IPS DF 19.7 (cell line): ENCODE results near the gene PRRG2.

Experiments
- DNase-seq: peaks from one replicate; pipeline ENCODE4 v3.0.0-alpha.2; 2013; ENCODE audit warnings: low read depth, low spot score

Gene PRRG2

DNA sequence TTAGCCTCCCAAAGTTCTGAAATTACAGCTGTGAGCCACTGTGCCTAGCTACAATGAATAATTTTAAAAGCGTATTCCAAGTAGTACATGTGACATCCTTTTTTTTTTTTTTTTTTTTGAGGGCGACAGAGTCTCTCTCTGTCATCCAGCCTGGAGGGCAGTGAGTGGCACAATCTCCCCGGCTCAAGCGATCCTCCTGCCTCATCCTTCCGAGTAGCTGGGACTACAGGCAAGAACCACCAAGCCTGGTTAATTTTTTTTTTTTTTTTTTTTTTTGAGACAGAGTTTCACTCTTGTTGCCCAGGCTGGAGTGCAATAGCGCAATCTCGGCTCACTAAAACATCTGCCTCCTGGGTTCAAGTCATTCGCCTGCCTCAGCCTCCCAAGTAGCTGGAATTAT, 6.1 kb downstream of the PRRG2 start:
- no peak for DNase-seq

DNA sequence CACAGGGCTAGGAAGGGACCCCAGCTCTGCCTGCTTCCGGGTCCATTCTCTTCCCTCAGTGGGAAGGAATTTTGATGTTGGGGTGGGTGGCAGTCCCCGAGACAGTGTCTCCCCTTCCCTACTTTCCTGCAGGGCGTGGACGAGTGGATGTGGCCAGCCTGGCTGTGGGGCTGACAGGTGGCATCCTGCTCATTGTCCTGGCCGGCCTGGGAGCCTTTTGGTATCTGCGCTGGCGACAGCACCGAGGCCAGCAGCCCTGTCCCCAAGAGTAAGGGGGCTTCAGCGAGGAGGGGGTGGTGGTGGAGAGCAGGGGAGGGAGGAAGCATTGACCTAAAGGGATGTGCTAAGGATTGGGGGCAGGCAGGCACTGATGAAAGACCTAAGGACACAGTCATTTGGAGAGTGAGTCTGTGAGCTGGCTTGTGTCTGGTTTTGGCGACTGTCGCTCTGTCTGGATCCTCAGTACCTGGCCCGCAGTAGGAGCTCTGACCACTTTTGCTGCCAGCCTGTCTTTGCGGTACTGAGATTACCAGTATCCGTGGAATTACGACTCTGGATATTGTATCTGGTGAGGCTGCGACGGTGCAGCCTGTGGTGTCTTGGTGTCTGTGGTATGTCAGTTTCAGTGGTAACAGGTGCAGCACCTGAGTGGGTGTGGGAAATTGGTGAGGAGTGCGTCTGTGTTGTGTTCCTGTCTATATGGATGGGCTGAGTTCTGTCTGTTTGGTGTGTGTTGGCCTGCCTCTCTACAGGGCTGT, 7.4 kb downstream of the PRRG2 start:
- no peak for DNase-seq

DNA sequence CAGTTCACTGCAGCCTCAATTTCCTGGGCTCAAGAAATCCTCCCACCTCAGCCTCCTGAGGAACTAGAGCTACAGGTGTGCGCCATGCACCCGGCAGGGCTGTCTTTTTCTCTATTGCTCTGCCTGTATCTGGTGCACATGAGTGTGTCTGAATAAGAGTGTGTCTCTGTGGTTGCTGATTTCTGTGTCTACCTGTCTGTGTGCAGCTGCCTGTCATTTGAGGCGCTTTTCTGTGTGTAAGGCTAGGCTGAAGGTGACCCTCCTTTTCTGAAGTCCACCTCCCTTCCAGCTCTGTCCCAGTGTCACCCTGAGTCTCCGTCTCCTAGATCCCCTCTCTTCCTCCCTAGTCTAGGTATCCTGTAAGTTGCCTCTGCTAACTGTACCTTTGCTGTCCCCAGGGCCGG, 8.4 kb downstream of the PRRG2 start:
- no peak for DNase-seq

DNA sequence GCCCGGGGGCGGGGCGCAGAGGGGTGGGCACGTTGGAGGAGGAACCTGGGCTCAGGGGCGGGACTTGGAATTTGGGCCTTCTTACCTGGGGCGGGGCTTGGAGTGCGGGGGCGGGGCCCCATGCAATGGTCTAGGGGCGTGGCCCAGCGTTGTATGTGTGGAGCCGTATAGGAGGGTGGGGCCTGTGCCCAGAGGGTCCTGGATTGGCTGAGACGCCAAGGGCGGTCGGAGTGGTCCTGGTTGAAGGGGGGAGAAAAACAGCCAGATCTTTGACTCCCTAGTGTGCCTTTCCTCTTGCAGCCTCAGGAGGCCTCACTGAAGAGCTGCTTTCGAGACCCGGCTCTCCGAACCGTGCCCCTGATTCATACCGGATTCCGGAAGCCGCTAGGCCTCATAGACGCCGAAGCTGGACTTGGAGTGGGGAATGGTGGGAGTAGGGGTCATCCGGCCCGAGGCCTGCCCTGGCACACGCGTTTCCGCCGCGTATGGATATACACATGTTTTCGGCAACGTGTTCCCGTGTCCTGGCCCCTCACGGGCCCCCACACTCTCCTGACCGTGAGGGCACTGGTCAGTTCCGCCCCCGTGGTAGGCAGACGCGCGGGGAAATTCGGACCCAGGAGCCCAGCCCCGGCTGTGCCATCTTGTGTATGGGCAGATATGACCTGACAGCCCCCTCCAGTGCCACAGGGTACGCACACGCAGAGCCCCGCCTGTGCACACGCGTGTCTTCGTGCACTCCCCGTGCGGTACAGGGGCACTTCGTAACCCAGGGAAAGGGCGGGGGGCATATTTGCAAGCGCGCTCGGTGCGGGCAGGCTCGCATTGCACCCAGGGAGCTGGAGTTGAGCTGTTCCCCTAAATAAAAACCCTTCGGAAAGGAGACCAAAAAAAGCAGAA, 9.2 kb downstream of the PRRG2 start:
- peak; percentile 94 for DNase-seq

DNA sequence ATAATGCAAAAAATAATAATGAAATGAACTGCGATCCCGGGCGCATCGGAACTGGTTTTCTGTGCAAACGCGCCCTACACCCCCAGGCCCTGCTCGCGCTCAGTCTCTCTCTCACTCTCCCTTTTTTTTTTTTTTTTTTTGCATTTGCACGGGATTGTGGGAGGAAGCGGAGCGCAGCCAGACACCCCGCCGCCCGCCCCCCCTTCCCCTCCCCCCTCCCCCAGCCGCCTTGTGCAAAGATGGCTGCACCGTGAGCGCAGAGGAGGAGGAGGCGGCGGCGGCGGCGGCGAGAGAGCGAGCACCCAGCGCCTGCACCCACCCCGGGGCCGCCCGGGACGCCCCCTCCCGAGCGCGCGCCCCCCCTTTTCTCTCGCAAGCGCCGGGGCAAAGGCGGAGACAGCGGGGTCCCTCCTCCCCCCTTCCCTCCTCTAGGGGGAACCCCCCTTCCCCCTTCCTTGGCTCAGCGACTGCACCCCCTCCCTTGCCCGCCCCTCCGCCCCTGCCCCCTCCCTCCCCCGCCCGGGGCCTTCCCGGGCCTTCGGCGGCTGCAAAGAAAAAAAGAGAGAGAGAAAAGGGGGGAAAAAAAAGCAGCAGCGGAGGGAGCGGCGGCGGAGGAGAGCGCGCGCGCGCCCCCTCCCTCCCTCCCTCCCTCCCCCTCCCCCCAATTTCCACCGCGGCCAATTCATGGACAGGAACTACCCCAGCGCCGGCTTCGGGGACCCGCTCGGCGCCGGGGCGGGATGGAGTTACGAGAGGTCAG, 10.0 kb downstream of the PRRG2 start, which contains the start of gene PRR12:
TSS of gene PRR12 (plus strand) at position 212 of the 760 bp plus-strand sequence. CDS start at position 685, 473 bp downstream.
- DNase-seq: no peak

- DNase-seq: no peak
Measured at GRCh38 chr19:49591731-49592485, 10.8 kb downstream of the PRRG2 start.

GRCh38 chr19:49592486-49593232, 11.5 kb downstream of the PRRG2 start:
- no peak for DNase-seq

DNA sequence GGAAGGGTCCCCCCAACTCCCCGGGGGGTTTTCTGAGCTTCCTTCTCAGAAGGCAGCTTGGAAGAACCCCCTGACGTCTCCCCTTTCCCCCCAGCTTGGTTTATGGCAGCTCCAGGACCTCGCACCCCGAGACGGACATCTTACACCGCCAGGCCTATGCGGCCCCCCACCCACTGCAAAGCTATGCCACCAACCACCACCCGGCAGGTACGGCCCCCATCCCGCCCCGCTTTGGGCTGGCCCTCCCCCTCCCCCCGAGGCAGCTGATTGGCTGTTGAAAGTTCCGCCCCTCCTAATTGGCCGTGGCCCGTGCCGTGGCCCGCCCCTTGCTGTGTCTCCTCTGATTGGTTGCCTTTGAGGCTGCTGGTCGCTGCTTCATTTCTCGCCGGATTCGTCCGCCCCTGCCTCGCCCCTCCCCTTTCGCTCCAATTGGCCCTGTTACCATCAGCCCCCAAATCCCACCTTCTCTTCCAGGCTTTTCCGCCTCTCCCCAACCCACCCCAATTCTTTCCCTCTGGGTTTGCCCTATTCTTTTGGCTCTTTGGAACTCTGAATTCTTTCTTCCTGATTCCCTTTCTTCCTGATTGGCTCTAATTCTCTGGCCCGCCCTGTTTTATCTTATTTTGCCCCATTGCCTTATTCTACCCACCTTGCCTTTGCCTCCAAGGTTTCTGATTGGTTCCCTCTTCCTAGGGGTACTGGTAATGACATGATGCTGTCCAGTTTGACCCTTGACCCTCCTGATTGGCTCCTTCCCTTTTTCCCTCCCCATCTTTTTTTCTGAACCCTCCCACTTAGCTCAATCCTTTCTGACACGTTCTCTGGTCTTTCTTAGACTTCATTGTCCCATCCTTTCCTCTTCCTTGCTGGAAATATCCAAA, 12.4 kb downstream of the PRRG2 start:
- peak; percentile 91 for DNase-seq

- no peak for DNase-seq
Measured at GRCh38 chr19:49594157-49594992, 13.3 kb downstream of the PRRG2 start.

GRCh38 chr19:49594993-49595818, 14.1 kb downstream of the PRRG2 start:
- no peak for DNase-seq

DNA sequence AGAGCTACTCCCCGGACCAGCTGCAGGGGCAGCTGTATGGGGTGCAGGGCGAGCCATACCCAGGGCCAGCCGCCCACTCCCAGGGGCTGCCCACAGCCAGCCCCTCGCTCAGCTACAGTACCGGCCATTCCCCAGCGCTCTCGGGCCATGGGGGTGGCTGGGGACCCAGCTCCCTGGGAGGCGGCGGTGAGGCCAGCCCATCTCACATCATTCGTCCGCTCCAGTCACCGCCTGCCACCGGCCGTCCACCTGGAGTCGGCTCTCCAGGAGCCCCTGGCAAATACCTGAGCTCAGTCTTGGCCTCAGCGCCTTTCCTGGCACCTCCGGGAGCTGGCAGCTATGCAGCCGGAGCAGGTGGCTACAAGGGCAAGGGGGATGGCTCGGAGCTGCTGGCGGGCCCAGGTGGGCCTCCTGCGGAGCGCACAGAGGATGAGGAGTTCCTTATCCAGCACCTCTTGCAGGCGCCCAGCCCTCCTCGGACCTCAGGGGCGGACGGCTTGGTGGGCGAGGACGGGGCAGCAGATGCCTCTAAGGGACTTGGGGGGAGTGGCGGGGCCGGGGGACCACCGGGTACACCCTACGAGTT, 14.8 kb downstream of the PRRG2 start:
- DNase-seq: no peak

DNA sequence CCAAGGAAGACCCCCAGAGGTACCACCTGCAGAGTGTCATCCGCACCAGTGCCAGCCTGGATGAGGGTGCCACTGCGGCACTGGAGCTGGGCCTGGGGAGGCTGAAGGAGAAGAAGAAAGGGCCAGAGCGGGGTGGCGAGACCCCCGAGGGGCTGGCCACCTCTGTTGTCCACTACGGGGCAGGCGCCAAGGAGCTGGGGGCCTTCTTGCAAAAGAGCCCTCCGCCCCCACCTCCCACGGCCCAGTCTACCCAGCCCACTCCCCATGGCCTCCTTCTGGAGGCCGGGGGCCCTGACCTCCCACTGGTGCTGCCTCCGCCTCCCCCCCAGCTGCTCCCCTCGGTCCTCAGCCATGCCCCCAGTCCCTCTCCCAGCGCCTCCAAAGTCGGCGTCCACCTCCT, 15.3 kb downstream of the PRRG2 start:
- no peak for DNase-seq

DNA sequence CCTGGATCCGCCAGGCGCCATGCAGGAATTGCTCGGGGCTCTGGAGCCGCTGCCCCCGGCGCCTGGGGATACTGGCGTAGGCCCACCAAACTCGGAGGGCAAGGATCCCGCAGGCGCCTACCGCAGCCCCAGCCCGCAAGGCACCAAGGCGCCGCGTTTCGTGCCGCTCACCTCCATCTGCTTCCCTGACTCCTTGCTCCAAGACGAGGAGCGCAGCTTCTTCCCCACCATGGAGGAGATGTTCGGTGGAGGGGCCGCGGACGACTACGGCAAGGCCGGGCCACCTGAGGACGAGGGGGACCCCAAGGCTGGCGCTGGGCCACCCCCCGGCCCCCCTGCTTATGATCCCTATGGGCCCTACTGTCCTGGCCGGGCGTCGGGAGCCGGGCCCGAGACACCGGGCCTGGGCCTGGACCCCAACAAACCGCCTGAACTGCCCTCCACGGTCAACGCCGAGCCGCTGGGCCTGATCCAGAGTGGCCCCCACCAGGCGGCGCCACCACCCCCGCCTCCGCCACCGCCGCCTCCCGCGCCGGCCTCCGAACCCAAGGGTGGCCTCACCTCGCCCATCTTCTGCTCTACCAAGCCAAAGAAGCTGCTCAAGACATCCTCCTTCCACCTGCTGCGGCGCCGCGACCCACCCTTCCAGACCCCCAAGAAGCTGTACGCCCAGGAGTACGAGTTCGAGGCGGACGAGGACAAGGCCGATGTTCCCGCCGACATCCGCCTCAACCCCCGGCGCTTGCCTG, 16.0 kb downstream of the PRRG2 start:
- DNase-seq: no peak

DNA sequence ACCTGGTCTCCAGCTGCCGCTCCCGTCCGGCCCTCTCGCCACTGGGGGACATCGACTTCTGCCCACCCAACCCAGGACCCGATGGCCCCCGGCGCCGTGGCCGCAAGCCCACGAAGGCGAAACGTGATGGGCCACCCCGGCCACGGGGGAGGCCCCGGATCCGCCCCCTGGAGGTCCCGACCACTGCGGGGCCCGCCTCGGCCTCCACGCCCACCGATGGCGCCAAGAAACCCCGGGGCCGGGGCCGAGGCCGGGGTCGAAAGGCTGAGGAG, 16.5 kb downstream of the PRRG2 start:
- no peak for DNase-seq

DNA sequence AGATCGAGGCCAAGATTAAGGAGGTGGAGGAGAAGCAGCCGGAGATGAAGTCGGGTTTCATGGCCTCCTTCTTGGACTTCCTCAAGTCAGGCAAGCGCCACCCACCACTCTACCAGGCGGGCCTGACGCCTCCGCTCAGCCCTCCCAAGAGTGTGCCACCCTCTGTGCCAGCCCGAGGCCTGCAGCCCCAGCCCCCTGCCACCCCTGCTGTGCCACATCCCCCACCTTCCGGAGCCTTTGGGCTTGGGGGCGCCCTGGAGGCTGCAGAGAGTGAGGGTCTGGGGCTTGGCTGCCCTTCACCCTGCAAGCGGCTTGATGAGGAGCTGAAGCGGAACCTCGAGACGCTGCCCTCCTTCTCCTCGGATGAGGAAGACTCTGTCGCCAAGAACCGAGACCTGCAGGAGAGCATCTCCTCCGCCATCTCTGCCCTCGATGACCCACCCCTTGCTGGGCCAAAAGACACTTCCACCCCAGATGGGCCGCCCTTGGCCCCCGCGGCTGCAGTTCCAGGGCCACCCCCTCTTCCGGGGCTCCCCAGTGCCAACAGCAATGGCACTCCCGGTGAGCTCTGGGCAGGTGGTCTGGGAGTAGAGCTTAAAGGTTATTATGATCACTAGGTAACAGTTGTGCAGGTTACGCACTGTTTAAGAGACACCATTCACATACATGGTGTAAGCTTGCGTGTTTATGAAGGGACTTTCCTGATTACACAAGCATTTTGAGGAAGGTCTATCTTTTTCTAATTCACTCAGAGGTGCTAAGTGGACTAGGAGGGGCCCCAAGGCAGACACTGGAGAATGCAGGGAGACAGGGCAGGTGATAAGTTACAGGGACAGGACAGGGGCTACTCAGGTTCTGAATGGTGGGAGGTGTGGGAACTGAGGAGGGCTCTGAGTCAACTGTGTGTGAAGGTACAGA, 18.5 kb downstream of the PRRG2 start:
- DNase-seq: no peak
